K562 (cell line): Measurements from ENCODE around the gene TPRG1L.

Source experiments
- CREB5 ChIP-seq: fragments of 250-450 bp; sonication (Bioruptor Pico); IDR thresholded peaks from 2 replicates; pipeline ENCODE4 v1.5.0; 2020; ENCODE audit warnings: mild to moderate bottlenecking
- CTCF ChIP-seq, 3 experiments: IDR thresholded peaks in 2 of 3; conservative IDR thresholded peaks in 1 of 3; 2 replicates each; pipeline ENCODE4 v1.5.1; 2011 to 2012; ENCODE audit warnings: low read length in 3 of 3, mild to moderate bottlenecking in 3 of 3, control low read depth in 2 of 3, improper control_type of control experiment in 1 of 3, inconsistent platforms in 1 of 3, low read depth in 1 of 3, mixed read lengths in 1 of 3, moderate library complexity in 1 of 3; ENCODE audit not compliant: insufficient read depth in 2 of 3
- MXI1 ChIP-seq: IDR thresholded peaks from 2 replicates; pipeline ENCODE4 v1.6.1; 2011; ENCODE audit warnings: low read depth, mild to moderate bottlenecking, improper control_type of control experiment, low read length
- POLR2AphosphoS2 ChIP-seq: IDR thresholded peaks from 2 replicates; pipeline ENCODE4 v1.6.1; 2012; ENCODE audit warnings: low read length, improper control_type of control experiment
- ZNF239 ChIP-seq: fragments of 250-450 bp; sonication (Bioruptor Pico); IDR thresholded peaks from 2 replicates; pipeline ENCODE4 v1.4.0; 2020; ENCODE audit warnings: mild to moderate bottlenecking
- TF ChIP-seq, protein P1 (sequence below): sonication (generic); formaldehyde crosslinking; IDR thresholded peaks from 2 replicates; pipeline ENCODE4 v1.8.0; 2022; ENCODE audit warnings: mild to moderate bottlenecking, missing genetic modification reagents

- TF ChIP-seq POLR2AphosphoS2 (no peak), CREB5 (CRISPR knock-in tag) (no peak), CTCF (IDR thresholded peaks at IDR 0.05 in 2 of 3, conservative IDR thresholded peaks at IDR 0.05 in 1 of 3; ENCODE audit: insufficient read depth in 2 of 3, low read depth in 1 of 3, low read length in 3 of 3) (no peak), MXI1 (no peak), ZNF239 (CRISPR knock-in tag) (no peak)
- TF ChIP-seq, protein P1, sequence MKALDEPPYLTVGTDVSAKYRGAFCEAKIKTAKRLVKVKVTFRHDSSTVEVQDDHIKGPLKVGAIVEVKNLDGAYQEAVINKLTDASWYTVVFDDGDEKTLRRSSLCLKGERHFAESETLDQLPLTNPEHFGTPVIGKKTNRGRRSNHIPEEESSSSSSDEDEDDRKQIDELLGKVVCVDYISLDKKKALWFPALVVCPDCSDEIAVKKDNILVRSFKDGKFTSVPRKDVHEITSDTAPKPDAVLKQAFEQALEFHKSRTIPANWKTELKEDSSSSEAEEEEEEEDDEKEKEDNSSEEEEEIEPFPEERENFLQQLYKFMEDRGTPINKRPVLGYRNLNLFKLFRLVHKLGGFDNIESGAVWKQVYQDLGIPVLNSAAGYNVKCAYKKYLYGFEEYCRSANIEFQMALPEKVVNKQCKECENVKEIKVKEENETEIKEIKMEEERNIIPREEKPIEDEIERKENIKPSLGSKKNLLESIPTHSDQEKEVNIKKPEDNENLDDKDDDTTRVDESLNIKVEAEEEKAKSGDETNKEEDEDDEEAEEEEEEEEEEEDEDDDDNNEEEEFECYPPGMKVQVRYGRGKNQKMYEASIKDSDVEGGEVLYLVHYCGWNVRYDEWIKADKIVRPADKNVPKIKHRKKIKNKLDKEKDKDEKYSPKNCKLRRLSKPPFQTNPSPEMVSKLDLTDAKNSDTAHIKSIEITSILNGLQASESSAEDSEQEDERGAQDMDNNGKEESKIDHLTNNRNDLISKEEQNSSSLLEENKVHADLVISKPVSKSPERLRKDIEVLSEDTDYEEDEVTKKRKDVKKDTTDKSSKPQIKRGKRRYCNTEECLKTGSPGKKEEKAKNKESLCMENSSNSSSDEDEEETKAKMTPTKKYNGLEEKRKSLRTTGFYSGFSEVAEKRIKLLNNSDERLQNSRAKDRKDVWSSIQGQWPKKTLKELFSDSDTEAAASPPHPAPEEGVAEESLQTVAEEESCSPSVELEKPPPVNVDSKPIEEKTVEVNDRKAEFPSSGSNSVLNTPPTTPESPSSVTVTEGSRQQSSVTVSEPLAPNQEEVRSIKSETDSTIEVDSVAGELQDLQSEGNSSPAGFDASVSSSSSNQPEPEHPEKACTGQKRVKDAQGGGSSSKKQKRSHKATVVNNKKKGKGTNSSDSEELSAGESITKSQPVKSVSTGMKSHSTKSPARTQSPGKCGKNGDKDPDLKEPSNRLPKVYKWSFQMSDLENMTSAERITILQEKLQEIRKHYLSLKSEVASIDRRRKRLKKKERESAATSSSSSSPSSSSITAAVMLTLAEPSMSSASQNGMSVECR (CRISPR knock-in tag): no peak
Measured at GRCh38 chr1:3601743-3602142, 23.1 kb upstream of the TPRG1L start.
